Type B pancreatic cell (in vitro differentiated cells): ENCODE data around the gene CBFA2T3. TPM values are rescaled to one million over a fixed set of nuclear protein-coding genes. Genes with fewer than 3 reads are reported as not detected.

Experiments used
- DNase-seq: peaks from one replicate; pipeline ENCODE4 v3.0.0; 2021; ENCODE audit warnings: mixed read lengths; ENCODE audit not compliant: unreplicated experiment; ENCODE audit errors: extremely low spot score
- H3K27ac Mint-ChIP-seq: 2 replicates; pipeline ENCODE4 v1.8.0; 2021; ENCODE audit warnings: mild to moderate bottlenecking, mixed read lengths
- H3K27me3 Mint-ChIP-seq: 2 replicates; pipeline ENCODE4 v1.8.0; 2021; ENCODE audit warnings: mixed read lengths
- H3K36me3 Mint-ChIP-seq: 2 replicates; pipeline ENCODE4 v1.8.0; 2021; ENCODE audit warnings: mixed read lengths
- H3K4me1 Mint-ChIP-seq: one replicate; pipeline ENCODE4 v1.8.0; 2021; ENCODE audit warnings: mixed read lengths; ENCODE audit not compliant: unreplicated experiment
- H3K4me3 Mint-ChIP-seq: 2 replicates; pipeline ENCODE4 v1.8.0; 2021; ENCODE audit warnings: mild to moderate bottlenecking, mixed read lengths
- H3K9me3 Mint-ChIP-seq: 2 replicates; pipeline ENCODE4 v1.8.0; 2021; ENCODE audit warnings: mixed read lengths
- CTCF ChIP-seq: fragments of 200-600 bp; sonication (generic); conservative IDR thresholded peaks from 2 replicates; pipeline ENCODE4 v1.5.0; 2021; ENCODE audit warnings: antibody characterized with exemption, mild to moderate bottlenecking
- total RNA-seq: library from RNA; stranded (reverse); gene quantifications from 2 replicates; pipeline ENCODE4 v1.2.1, GENCODE V29; 2021; ENCODE audit warnings: low replicate concordance

Gene CBFA2T3
- total RNA-seq, 1 donor from 2014 or later, result 8.9 TPM

- H3K9me3 Mint-ChIP-seq, result no peaks in the 10 kb centered on the region
- no peak overlapping the region for H3K4me3 Mint-ChIP-seq
- no peak for TF ChIP-seq CTCF
- no peaks in the 10 kb centered on the region for H3K36me3 Mint-ChIP-seq
- no peaks in the 10 kb centered on the region for H3K27me3 Mint-ChIP-seq
- H3K27ac Mint-ChIP-seq, result no peak overlapping the region
- DNase-seq, result no peak
- peaks cover 14% of the 10 kb centered on the region for H3K4me1 Mint-ChIP-seq
These were observed 122.5 kb downstream of the CBFA2T3 start for GRCh38 chr16:88854306-88855111.

- H3K4me3 Mint-ChIP-seq, result no peak overlapping the region
- no peaks in the 10 kb centered on the region for H3K9me3 Mint-ChIP-seq
- no peak for DNase-seq
- H3K4me1 Mint-ChIP-seq, result peaks cover 11% of the 10 kb centered on the region
- no peak for TF ChIP-seq CTCF
- no peaks in the 10 kb centered on the region for H3K36me3 Mint-ChIP-seq
- no peaks in the 10 kb centered on the region for H3K27me3 Mint-ChIP-seq
- H3K27ac Mint-ChIP-seq, result no peak overlapping the region
These were observed 123.6 kb downstream of the CBFA2T3 start for GRCh38 chr16:88853325-88853941.

- Mint-ChIP-seq H3K27me3 (no peaks in the 10 kb centered on the region), H3K9me3 (no peaks in the 10 kb centered on the region), H3K27ac (no peak overlapping the region), H3K4me3 (no peak overlapping the region), H3K36me3 (no peaks in the 10 kb centered on the region), H3K4me1 (peaks cover 4% of the 10 kb centered on the region)
- TF ChIP-seq CTCF, result no peak
- no peak for DNase-seq
These were observed 125.4 kb downstream of the CBFA2T3 start for GRCh38 chr16:88851616-88852015.

GRCh38 chr16:88850531-88851199 lies 126.3 kb downstream of the CBFA2T3 start:
- H3K4me3 Mint-ChIP-seq, result no peak overlapping the region
- H3K27ac Mint-ChIP-seq, result no peak overlapping the region
- H3K9me3 Mint-ChIP-seq, result no peaks in the 10 kb centered on the region
- TF ChIP-seq CTCF, result no peak
- no peak for DNase-seq
- H3K36me3 Mint-ChIP-seq, result no peaks in the 10 kb centered on the region
- peaks cover 4% of the 10 kb centered on the region for H3K4me1 Mint-ChIP-seq
- no peaks in the 10 kb centered on the region for H3K27me3 Mint-ChIP-seq

- Mint-ChIP-seq H3K9me3 (no peaks in the 10 kb centered on the region), H3K27me3 (no peaks in the 10 kb centered on the region), H3K27ac (no peak overlapping the region), H3K4me3 (no peak overlapping the region), H3K4me1 (peaks cover 4% of the 10 kb centered on the region), H3K36me3 (no peaks in the 10 kb centered on the region)
- no peak for DNase-seq
- no peak for TF ChIP-seq CTCF
These were observed 128.4 kb downstream of the CBFA2T3 start for GRCh38 chr16:88848557-88848956.
